ENCODE data around the gene PARP15. TPM values are rescaled to one million over a fixed set of nuclear protein-coding genes. Genes with fewer than 3 reads are reported as not detected.
"Not testable (repeated sequence)": the region's sequence is repeated elsewhere in the genome, so short reads cannot be mapped to it uniquely, and the experiment has no call there.

The PARP15 gene
- total and polyA plus RNA-seq, 12 donors, result 0.21 to 1.7 (median 0.60) TPM

DNA sequence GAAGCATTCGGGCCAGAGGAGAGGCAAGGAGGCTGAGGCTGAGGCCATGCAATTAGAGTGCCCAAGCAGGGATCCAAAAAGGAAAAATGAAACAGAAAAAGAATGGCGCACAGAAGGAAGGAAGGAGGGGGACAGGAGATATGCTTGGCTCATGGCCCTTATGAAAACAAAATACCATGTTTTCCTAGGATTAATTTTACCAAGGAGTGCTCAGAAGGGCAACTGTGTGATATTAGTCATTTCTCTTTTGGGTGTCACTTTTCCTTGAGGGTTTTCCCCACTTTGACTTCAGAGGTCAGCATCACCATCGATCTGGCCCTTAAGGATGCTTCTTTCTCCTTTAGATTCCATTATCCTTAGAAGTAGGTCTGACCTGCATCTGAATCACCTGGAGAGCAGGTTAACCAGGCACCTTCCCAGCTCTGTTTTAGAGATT is 104.5 kb downstream of the PARP15 start:
- TF ChIP-seq, protein P1, sequence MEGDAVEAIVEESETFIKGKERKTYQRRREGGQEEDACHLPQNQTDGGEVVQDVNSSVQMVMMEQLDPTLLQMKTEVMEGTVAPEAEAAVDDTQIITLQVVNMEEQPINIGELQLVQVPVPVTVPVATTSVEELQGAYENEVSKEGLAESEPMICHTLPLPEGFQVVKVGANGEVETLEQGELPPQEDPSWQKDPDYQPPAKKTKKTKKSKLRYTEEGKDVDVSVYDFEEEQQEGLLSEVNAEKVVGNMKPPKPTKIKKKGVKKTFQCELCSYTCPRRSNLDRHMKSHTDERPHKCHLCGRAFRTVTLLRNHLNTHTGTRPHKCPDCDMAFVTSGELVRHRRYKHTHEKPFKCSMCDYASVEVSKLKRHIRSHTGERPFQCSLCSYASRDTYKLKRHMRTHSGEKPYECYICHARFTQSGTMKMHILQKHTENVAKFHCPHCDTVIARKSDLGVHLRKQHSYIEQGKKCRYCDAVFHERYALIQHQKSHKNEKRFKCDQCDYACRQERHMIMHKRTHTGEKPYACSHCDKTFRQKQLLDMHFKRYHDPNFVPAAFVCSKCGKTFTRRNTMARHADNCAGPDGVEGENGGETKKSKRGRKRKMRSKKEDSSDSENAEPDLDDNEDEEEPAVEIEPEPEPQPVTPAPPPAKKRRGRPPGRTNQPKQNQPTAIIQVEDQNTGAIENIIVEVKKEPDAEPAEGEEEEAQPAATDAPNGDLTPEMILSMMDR (IDR thresholded peaks at IDR 0.05), result no peak
- H3K27me3 ChIP-seq, result no peaks in the 10 kb centered on the region
- H3K9me3 ChIP-seq, result no peaks in the 10 kb centered on the region
- ATAC-seq (no peak), DNase-seq (no peak)
- intact Hi-C loops (cut with DNase I), result loop anchor here in 5 of 10 donors (2.0 to 10.0 kb wide), 4 partner anchors 117 to 290 kb away; partner anchors contain the start of genes DTX3L (in 1 of the 5) and PARP9 (in 1 of the 5)
- H3K27ac ChIP-seq, result peak overlapping the region in 9 of 10 donors; percentile 83 to 98 (median 94)
- peaks cover 0 to 67% (median 39%) of the 10 kb centered on the region in 9 donors for H3K4me1 ChIP-seq
- H3K36me3 ChIP-seq, result peaks cover 0 to 18% (median 0%) of the 10 kb centered on the region in 9 donors
- 67 to 77% methylated on average over 3 of the region's 3 CpGs for WGBS, 2 donors
- peak overlapping the region; percentile 40 to 90 (median 83) for H3K4me3 ChIP-seq

DNA sequence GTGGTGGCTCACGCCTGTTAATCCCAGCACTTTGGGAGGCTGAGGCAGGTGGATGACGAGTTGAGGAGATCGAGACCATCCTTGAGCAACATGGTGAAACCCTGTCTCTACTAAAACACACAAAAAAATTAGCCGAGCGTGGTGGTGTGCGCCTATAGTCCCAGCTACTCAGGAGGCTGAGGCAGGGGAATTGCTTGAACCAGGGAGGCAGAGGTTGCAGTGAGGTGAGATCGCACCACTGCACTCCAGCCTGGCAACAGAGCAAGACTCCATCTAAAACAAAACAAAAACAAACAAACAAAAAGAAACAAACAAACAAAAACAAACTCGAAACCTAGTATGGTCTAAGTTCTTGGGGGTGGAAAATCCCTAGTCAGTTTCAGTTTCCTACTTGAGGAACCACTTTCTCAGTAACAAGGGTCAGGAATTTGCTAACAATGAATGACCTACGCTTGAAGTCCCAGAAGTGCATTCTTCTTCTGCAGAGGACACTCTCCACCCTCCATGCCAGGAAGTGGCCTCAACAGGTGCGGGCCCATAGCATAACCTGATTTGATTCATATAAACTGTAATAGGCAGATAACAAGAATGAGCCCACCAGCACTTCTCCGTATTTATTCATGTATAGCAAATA is 105.4 kb downstream of the PARP15 start:
- 72 to 81% methylated on average over 11 of the region's 11 CpGs for WGBS, 2 donors
- peak overlapping the region in 9 of 10 donors; percentile 13 to 98 (median 93) for H3K27ac ChIP-seq

DNA sequence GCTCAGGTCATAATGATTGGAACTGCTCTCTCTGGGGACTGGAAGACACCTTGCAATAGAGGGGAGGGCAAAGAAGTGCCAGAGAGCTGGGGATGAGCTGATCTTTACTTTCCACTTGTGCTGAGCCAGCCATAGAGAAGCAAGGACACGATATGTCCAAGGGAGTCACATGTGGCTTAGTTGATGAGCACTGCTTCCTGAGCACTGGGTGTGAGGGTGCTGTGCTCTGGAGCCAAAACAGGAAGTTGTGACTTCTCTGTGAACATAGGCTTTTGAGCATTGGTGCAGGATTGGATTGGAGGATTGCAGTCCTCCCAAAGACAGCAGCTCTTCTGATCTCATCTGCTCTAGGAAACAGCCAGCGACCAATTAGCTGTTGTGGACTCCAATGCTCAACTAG is 109.8 kb downstream of the PARP15 start:
- TF ChIP-seq, protein P1 (IDR thresholded peaks at IDR 0.05), result no peak
- peak in 3 of 8 donors; percentile 34 to 70 (median 35) for ATAC-seq
- H3K4me3 ChIP-seq, result no peak overlapping the region
- H3K36me3 ChIP-seq, result peaks cover 0 to 37% (median 0%) of the 10 kb centered on the region in 9 donors
- DNase-seq, result no peak
- WGBS, 2 donors, result 79 to 87% methylated on average over 2 of the region's 2 CpGs
- H3K27ac ChIP-seq, result peak overlapping the region in 1 of 10 donors; percentile 6
- peaks cover 0 to 43% (median 14%) of the 10 kb centered on the region in 9 donors for H3K4me1 ChIP-seq
- intact Hi-C loops (cut with DNase I), result loop anchor here in 2 of 10 donors (10.0 kb wide), 1 partner anchor 292 kb away; no protein-coding TSS in a partner anchor
- no peaks in the 10 kb centered on the region for H3K9me3 ChIP-seq
- H3K27me3 ChIP-seq, result no peaks in the 10 kb centered on the region

More for the DNA sequence above, 105.4 kb downstream of the PARP15 start:
- H3K9me3 ChIP-seq, H3K27me3 ChIP-seq, DNase-seq, ATAC-seq: not testable (repeated sequence)
- intact Hi-C loops (cut with DNase I), result loop anchor here in 4 of 10 donors (5.0 to 10.0 kb wide), 2 partner anchors 288 to 291 kb away; no protein-coding TSS in a partner anchor
- Histone ChIP-seq H3K36me3 (peaks cover 0 to 22% (median 0%) of the 10 kb centered on the region in 9 donors), H3K4me1 (peaks cover 0 to 75% (median 39%) of the 10 kb centered on the region in 9 donors), H3K4me3 (peak overlapping the region in 8 of 10 donors; percentile 56 to 90 (median 84))

Other genes starting within 250 kb of the PARP15 start
- 10 to 100 TPM; 23.8 to 42.3 (median 28.5) TPM for gene MIX23, start 194.4 kb upstream of the PARP15 start, total RNA-seq
- gene MIX23, start 194.4 kb upstream of the PARP15 start, polyA plus RNA-seq, result 10 to 100 TPM; 47.7 to 58.4 TPM
- gene FAM162A, start 193.5 kb upstream of the PARP15 start, total RNA-seq, result 100 to 1,000 TPM; 111 to 162 (median 131) TPM
- gene FAM162A, start 193.5 kb upstream of the PARP15 start, polyA plus RNA-seq, result 100 to 1,000 TPM; 176 to 219 TPM
- 1 to 10 TPM; 2.1 to 3.9 (median 2.9) TPM for gene WDR5B, start 161.6 kb upstream of the PARP15 start, total RNA-seq
- gene WDR5B, start 161.6 kb upstream of the PARP15 start, polyA plus RNA-seq, result 1 to 10 TPM; 1.8 TPM
- gene KPNA1, start 62.7 kb upstream of the PARP15 start, total RNA-seq, result 100 to 1,000 TPM in 3 of 10 donors, 10 to 100 TPM in 7; 71.0 to 121 (median 86.9) TPM
- 10 to 100 TPM; 14.5 to 14.8 TPM for gene KPNA1, start 62.7 kb upstream of the PARP15 start, polyA plus RNA-seq
- gene PARP9, start 13.3 kb upstream of the PARP15 start, total RNA-seq, result 10 to 100 TPM in 9 of 10 donors, 1 to 10 TPM in 1; 9.1 to 60.4 (median 15.2) TPM
- 10 to 100 TPM in 1 of 2 donors, 1 to 10 TPM in 1; 7.1 to 18.1 TPM for gene PARP9, start 13.3 kb upstream of the PARP15 start, polyA plus RNA-seq
- 10 to 100 TPM in 6 of 10 donors, 1 to 10 TPM in 4; 8.0 to 61.1 (median 14.4) TPM for gene DTX3L, start 13.3 kb upstream of the PARP15 start, total RNA-seq
- 1 to 10 TPM; 3.2 to 7.4 TPM for gene DTX3L, start 13.3 kb upstream of the PARP15 start, polyA plus RNA-seq
- gene PARP14, start 103.2 kb downstream of the PARP15 start, total RNA-seq, result 10 to 100 TPM in 9 of 10 donors, 1 to 10 TPM in 1; 8.9 to 81.9 (median 13.2) TPM
- 10 to 100 TPM in 1 of 2 donors, 1 to 10 TPM in 1; 4.1 to 13.5 TPM for gene PARP14, start 103.2 kb downstream of the PARP15 start, polyA plus RNA-seq
- gene HSPBAP1, start 216.2 kb downstream of the PARP15 start, total RNA-seq, result 1 to 10 TPM; 2.7 to 6.8 (median 4.0) TPM
- gene HSPBAP1, start 216.2 kb downstream of the PARP15 start, polyA plus RNA-seq, result 10 to 100 TPM in 1 of 2 donors, 1 to 10 TPM in 1; 3.6 to 18.5 TPM
- gene SLC49A4, start 217.4 kb downstream of the PARP15 start, total RNA-seq, result 10 to 100 TPM; 13.2 to 19.7 (median 15.7) TPM
- 1 to 10 TPM; 3.1 to 6.8 TPM for gene SLC49A4, start 217.4 kb downstream of the PARP15 start, polyA plus RNA-seq